Urothelium cell line (cell line): ENCODE measurements around the gene GEMIN5.
A peak's percentile ranks its signal among the peaks of the same experiment; 100 is the strongest.
"Not testable (repeated sequence)": the region's sequence is repeated elsewhere in the genome, so short reads cannot be mapped to it uniquely, and the experiment has no call there.

ENCODE experiments used
- DNase-seq: peaks from one replicate; pipeline ENCODE4 v3.0.0; 2011; ENCODE audit warnings: low spot score, mixed read lengths
- FAIRE-seq: peaks from 2 replicates; lab custom pipeline; 2011; peaks lifted over from hg19 to GRCh38; lab: Jason Lieb, UNC

The GEMIN5 gene

GRCh38 chr5:154945695-154946301 is 7.8 kb upstream of the GEMIN5 start:
- peak; percentile 12 for DNase-seq
- no peak for FAIRE-seq

- DNase-seq (no peak), FAIRE-seq (no peak)
Measured at GRCh38 chr5:154944716-154945115, 6.7 kb upstream of the GEMIN5 start.

DNA sequence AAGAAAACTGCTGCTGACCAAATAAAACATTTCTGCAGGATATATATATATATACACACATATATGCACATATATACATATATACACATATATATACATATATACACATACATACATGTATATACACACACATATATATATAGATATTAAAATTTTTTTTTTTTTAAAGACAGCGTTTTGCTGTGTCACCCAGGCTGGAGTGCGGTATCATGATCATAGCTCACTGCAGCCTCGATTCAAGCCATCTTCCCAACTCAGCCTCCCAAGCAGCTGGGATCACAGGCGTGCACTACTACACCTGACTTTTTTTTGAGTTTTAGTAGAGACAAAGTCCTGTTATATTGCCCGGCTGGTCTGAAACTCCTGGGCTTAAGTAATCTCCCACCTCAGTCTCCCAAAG is 5.5 kb upstream of the GEMIN5 start:
- FAIRE-seq (no peak), DNase-seq (no peak)

- DNase-seq (peak; percentile 93), FAIRE-seq (no peak)
Measured at GRCh38 chr5:154940772-154941620, 3.0 kb upstream of the GEMIN5 start, which contains the start of gene MRPL22. MRPL22 (plus strand) TSS chr5:154941073; CDS start chr5:154941111, 38 bp downstream.

- FAIRE-seq: no peak
- no peak for DNase-seq
Measured at GRCh38 chr5:154940375-154940771, 2.4 kb upstream of the GEMIN5 start.

DNA sequence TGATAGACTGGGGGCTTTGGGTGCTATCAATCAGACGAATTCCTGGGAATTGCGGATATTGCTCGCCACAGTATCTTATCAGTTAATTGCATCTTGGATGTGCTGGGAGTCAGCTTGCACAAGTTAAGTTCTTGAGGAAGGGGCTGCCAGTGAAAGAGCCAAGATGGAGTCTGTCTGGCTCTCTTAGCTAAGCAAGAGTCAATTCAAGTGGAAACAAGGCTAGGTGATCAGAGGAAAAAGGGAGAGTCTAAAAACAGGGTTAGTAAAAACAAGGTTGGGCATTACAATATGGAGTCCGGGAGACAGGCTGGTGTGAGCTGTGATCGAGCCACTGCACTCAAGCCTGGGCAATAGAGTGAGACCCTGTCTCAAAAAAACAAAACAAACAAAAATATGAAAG is 1.4 kb upstream of the GEMIN5 start:
- not testable (repeated sequence) for FAIRE-seq, DNase-seq

- DNase-seq (no peak), FAIRE-seq (no peak)
Measured at GRCh38 chr5:154937186-154937717, 759 bp downstream of the GEMIN5 start.

GRCh38 chr5:154934881-154935280 is 3.1 kb downstream of the GEMIN5 start:
- DNase-seq: no peak
- no peak for FAIRE-seq

- FAIRE-seq (no peak), DNase-seq (no peak)
Measured at GRCh38 chr5:154933537-154933936, 4.5 kb downstream of the GEMIN5 start.

DNA sequence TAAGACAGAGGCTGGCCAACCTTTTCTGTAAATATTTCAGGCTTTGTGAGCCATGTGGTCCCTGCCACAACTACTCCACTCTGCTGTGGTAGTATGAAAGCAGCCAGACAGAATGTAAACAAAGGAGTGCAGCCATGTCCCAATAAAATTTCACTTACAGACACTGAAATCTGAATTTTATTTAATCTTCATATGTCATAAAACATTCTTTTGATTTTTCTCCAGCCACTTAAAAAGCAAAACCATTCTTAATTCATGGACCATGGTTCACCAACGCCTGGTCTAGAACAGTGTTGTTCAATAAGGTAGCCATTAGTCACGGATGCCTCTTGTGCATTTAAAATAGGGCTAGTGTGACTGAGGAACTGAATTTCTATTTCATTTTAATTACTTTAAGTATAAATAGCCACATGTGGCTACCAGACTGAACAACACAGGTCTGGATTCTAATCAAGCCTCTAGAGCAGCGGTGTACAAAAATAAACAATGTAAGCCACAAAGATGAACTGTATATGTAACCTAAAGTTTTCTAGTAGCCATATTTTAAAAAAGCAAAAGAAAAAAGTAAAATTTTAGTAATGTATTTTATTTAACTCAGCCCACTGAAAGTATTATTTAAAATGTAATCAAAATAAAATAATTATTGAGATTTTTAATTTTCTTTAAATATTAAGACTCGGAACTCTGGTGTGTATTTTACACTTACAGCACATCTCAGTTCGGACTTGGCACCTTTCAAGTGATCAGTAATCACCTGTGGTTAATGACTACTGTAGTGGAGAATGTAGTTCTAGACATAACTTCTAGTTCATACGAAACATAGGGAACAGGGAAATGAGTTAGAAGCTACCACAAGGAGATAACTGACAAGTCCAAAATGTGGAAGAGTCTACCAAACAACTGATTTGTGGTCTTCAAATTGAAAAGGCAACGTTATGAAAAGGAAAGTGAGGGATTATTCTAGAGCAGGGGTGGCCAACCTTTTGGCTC is 14.3 kb downstream of the GEMIN5 start:
- no peak for DNase-seq
- FAIRE-seq: no peak

GRCh38 chr5:154917757-154918156 is 20.3 kb downstream of the GEMIN5 start:
- no peak for FAIRE-seq
- DNase-seq: no peak

- FAIRE-seq (no peak), DNase-seq (no peak)
Measured at GRCh38 chr5:154916874-154917273, 21.1 kb downstream of the GEMIN5 start.

GRCh38 chr5:154905601-154906000 is 32.4 kb downstream of the GEMIN5 start:
- FAIRE-seq, DNase-seq: not testable (repeated sequence)

DNA sequence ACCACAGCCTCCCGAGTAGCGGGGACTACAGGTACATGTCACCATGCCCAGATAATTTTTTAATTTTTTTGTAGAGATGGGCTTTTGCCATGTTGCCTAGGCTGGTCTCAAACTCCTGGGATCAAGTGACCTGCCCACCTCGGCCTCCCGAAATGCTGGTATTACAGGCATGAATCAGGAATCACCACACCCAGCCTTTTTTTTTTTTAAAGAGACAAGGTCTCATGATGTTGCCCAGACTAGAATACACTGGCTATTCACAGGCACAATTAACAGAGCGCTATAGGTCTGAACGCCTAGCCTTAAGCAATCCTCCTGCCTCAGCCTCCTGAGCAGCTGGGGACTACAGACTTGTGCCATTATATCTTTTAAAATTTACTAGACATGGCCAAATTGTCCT is 36.1 kb downstream of the GEMIN5 start:
- no peak for DNase-seq
- no peak for FAIRE-seq

DNA sequence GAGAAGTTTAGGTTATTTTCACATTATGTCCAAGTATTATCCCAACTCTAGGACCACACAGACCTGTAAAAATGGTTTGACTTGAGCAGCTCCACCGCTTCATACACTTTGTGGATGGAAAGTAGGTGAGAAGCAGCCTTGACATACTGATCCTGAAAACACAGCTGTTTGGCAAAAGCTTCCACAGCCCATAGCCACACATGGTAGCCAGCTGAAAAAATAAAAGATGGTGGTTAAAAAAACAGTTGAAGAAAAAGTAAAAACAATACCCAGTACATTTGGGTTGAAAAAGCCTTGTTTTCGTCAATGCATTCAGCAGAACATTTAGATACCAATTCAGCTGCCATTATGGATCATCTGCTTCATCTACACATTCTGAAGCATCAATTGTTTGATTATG is 36.7 kb downstream of the GEMIN5 start:
- DNase-seq (no peak), FAIRE-seq (no peak)

GRCh38 chr5:154900066-154900465 is 37.9 kb downstream of the GEMIN5 start:
- DNase-seq: no peak
- FAIRE-seq: no peak

- FAIRE-seq (no peak), DNase-seq (no peak)
Measured at GRCh38 chr5:154899151-154899816, 38.7 kb downstream of the GEMIN5 start.

GRCh38 chr5:154898210-154898609 is 39.8 kb downstream of the GEMIN5 start:
- DNase-seq (no peak), FAIRE-seq (no peak)

DNA sequence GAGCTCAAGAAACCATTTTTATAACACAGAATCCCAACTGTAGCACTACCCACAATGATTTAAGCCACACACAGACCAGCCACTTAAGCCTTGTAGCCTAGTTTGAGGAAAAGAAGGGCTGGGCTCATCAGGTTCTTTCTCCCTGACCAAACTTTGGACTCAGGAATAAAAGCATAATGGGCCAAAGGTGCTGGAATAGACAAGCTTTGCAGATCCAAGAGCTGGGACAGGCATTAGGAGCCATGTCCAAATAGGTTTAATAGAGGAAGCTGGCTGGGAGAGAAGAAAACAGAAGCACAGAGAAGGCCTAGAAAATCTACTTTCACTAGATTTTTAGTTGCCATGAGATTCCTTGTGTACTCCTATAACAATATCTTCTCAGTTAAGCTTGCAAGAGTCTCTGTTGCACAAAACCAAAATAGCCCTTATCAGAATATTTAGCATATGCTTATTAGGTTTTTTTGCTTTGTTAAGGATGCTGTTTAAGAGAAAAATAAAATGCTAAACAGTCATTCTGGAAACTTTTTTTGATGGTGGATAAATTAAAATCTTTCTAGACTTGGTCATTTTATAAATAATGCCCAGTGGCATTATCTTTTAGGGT is 41.3 kb downstream of the GEMIN5 start:
- no peak for FAIRE-seq
- DNase-seq: no peak
